Activated CD4-positive, alpha-beta T cell treated with anti-CD3 and anti-CD28 coated beads, Interleukin-2, amount 10 ng/mL, durations not matched to agents 7 days and 5 days (primary cell): ENCODE results near the gene PITPNC1. TPM values are rescaled to one million over a fixed set of nuclear protein-coding genes. Genes with fewer than 3 reads are reported as not detected.

Source experiments
- CTCF ChIA-PET: fragments of 350-600 bp; sonication (Branson Sonifier 250); formaldehyde crosslinking; loops from one replicate; lab custom pipeline; 2021; ENCODE audit warnings: antibody characterized with exemption; lab: Charles Lee
- POLR2A ChIA-PET: fragments of 350-600 bp; sonication (Branson Sonifier 250); formaldehyde crosslinking; loops from one replicate; lab custom pipeline; 2021; ENCODE audit warnings: antibody characterized with exemption; lab: Charles Lee
- DNase-seq: peaks from one replicate; pipeline ENCODE4 v3.0.0-alpha.2; 2020
- H3K27ac Mint-ChIP-seq: one replicate; pipeline ENCODE4 v1.8.0; 2021; ENCODE audit warnings: mild to moderate bottlenecking, moderate library complexity, mixed read lengths
- H3K27me3 Mint-ChIP-seq: one replicate; pipeline ENCODE4 v1.8.0; 2021; ENCODE audit warnings: mixed read lengths
- H3K36me3 Mint-ChIP-seq: one replicate; pipeline ENCODE4 v1.8.0; 2021; ENCODE audit warnings: low read depth, mixed read lengths
- H3K4me1 Mint-ChIP-seq: one replicate; pipeline ENCODE4 v1.8.0; 2021; ENCODE audit warnings: mixed read lengths
- H3K4me3 Mint-ChIP-seq: one replicate; pipeline ENCODE4 v1.8.0; 2021; ENCODE audit warnings: mild to moderate bottlenecking, moderate library complexity, mixed read lengths
- H3K9me3 Mint-ChIP-seq: one replicate; pipeline ENCODE4 v1.8.0; 2021; ENCODE audit warnings: mixed read lengths
- total RNA-seq, 2 experiments: library from RNA; stranded (reverse); gene quantifications; one replicate each; pipeline ENCODE4 v1.2.3, GENCODE V29; 2021

PITPNC1 gene
- total RNA-seq, 2 experiments from 2014 or later: 57.0 to 67.1 TPM

GRCh38 chr17:67658265-67658664, 281.2 kb downstream of the PITPNC1 start:
- Mint-ChIP-seq H3K27ac (no peak overlapping the region), H3K36me3 (peaks cover 41% of the 10 kb centered on the region), H3K4me3 (no peak overlapping the region), H3K9me3 (peaks cover 21% of the 10 kb centered on the region), H3K4me1 (no peaks in the 10 kb centered on the region), H3K27me3 (no peaks in the 10 kb centered on the region)
- ChIA-PET POLR2A (no interaction called here), CTCF (interaction anchor here (1.0 to 1.1 kb wide), 2 partner anchors 9 to 35 kb away, joined by 3 read pairs; no protein-coding TSS in a partner anchor)
- DNase-seq: no peak

- H3K36me3 Mint-ChIP-seq: peaks cover 41% of the 10 kb centered on the region
- H3K27ac Mint-ChIP-seq: no peak overlapping the region
- ChIA-PET POLR2A (no interaction called here), CTCF (interaction anchor here (1.0 to 1.1 kb wide), 2 partner anchors 8 to 35 kb away, joined by 3 read pairs; no protein-coding TSS in a partner anchor)
- peaks cover 21% of the 10 kb centered on the region for H3K9me3 Mint-ChIP-seq
- H3K4me3 Mint-ChIP-seq: no peak overlapping the region
- H3K27me3 Mint-ChIP-seq: no peaks in the 10 kb centered on the region
- no peak for DNase-seq
- no peaks in the 10 kb centered on the region for H3K4me1 Mint-ChIP-seq
Measured at GRCh38 chr17:67659028-67659427, 281.9 kb downstream of the PITPNC1 start.

GRCh38 chr17:67662712-67663111, 285.6 kb downstream of the PITPNC1 start:
- Mint-ChIP-seq H3K36me3 (peaks cover 34% of the 10 kb centered on the region), H3K27ac (no peak overlapping the region), H3K4me1 (no peaks in the 10 kb centered on the region), H3K4me3 (no peak overlapping the region), H3K27me3 (no peaks in the 10 kb centered on the region), H3K9me3 (peaks cover 14% of the 10 kb centered on the region)
- CTCF ChIA-PET: interaction anchor here (0.5 kb wide), 1 partner anchor 162 kb away, joined by 3 read pairs; no protein-coding TSS in a partner anchor
- POLR2A ChIA-PET: no interaction called here
- DNase-seq: no peak

- CTCF ChIA-PET: interaction anchor here (0.6 to 1.0 kb wide), 3 partner anchors 12 to 326 kb away, joined by 3 read pairs; no protein-coding TSS in a partner anchor
- Mint-ChIP-seq H3K4me1 (no peaks in the 10 kb centered on the region), H3K27ac (no peak overlapping the region), H3K9me3 (peaks cover 10% of the 10 kb centered on the region), H3K36me3 (peaks cover 33% of the 10 kb centered on the region), H3K4me3 (no peak overlapping the region), H3K27me3 (no peaks in the 10 kb centered on the region)
- DNase-seq: no peak
- POLR2A ChIA-PET: no interaction called here
Measured at GRCh38 chr17:67663457-67663856, 286.4 kb downstream of the PITPNC1 start.

GRCh38 chr17:67666028-67666427, 288.9 kb downstream of the PITPNC1 start:
- no peak overlapping the region for H3K27ac Mint-ChIP-seq
- POLR2A ChIA-PET: interaction anchor here (0.5 kb wide), 1 partner anchor 52 kb away, joined by 4 read pairs; the partner anchor contains the start of gene NOL11
- no peaks in the 10 kb centered on the region for H3K4me1 Mint-ChIP-seq
- DNase-seq: no peak
- no peaks in the 10 kb centered on the region for H3K27me3 Mint-ChIP-seq
- peaks cover 23% of the 10 kb centered on the region for H3K36me3 Mint-ChIP-seq
- H3K4me3 Mint-ChIP-seq: no peak overlapping the region
- CTCF ChIA-PET: no interaction called here
- H3K9me3 Mint-ChIP-seq: peaks cover 7% of the 10 kb centered on the region

- Mint-ChIP-seq H3K27me3 (no peaks in the 10 kb centered on the region), H3K36me3 (peaks cover 17% of the 10 kb centered on the region), H3K9me3 (peaks cover 3% of the 10 kb centered on the region), H3K4me1 (no peaks in the 10 kb centered on the region), H3K27ac (peak overlapping the region; percentile 43), H3K4me3 (no peak overlapping the region)
- ChIA-PET POLR2A (no interaction called here), CTCF (no interaction called here)
- DNase-seq: no peak
Measured at GRCh38 chr17:67666710-67667109, 289.6 kb downstream of the PITPNC1 start.

GRCh38 chr17:67671493-67671892, 294.4 kb downstream of the PITPNC1 start:
- DNase-seq: no peak
- no peaks in the 10 kb centered on the region for H3K27me3 Mint-ChIP-seq
- no peak overlapping the region for H3K4me3 Mint-ChIP-seq
- H3K36me3 Mint-ChIP-seq: peaks cover 8% of the 10 kb centered on the region
- ChIA-PET POLR2A (no interaction called here), CTCF (interaction anchor here (0.7 kb wide), 1 partner anchor 31 kb away, joined by 3 read pairs; no protein-coding TSS in a partner anchor)
- H3K27ac Mint-ChIP-seq: no peak overlapping the region
- H3K9me3 Mint-ChIP-seq: peaks cover 3% of the 10 kb centered on the region
- no peaks in the 10 kb centered on the region for H3K4me1 Mint-ChIP-seq

GRCh38 chr17:67672592-67673335, 295.7 kb downstream of the PITPNC1 start:
- H3K4me1 Mint-ChIP-seq: no peaks in the 10 kb centered on the region
- no peak overlapping the region for H3K4me3 Mint-ChIP-seq
- ChIA-PET CTCF (no interaction called here), POLR2A (no interaction called here)
- peaks cover 8% of the 10 kb centered on the region for H3K36me3 Mint-ChIP-seq
- peaks cover 3% of the 10 kb centered on the region for H3K9me3 Mint-ChIP-seq
- H3K27me3 Mint-ChIP-seq: no peaks in the 10 kb centered on the region
- H3K27ac Mint-ChIP-seq: no peak overlapping the region
- DNase-seq: no peak

- POLR2A ChIA-PET: no interaction called here
- Mint-ChIP-seq H3K27ac (no peak overlapping the region), H3K27me3 (no peaks in the 10 kb centered on the region), H3K36me3 (peaks cover 1% of the 10 kb centered on the region), H3K4me1 (peaks cover 2% of the 10 kb centered on the region), H3K9me3 (no peaks in the 10 kb centered on the region), H3K4me3 (no peak overlapping the region)
- DNase-seq: no peak
- CTCF ChIA-PET: no interaction called here
Measured at GRCh38 chr17:67675481-67675880, 298.4 kb downstream of the PITPNC1 start.

GRCh38 chr17:67676305-67676704, 299.2 kb downstream of the PITPNC1 start:
- peaks cover 1% of the 10 kb centered on the region for H3K36me3 Mint-ChIP-seq
- no peaks in the 10 kb centered on the region for H3K27me3 Mint-ChIP-seq
- H3K4me3 Mint-ChIP-seq: no peak overlapping the region
- POLR2A ChIA-PET: no interaction called here
- peaks cover 2% of the 10 kb centered on the region for H3K4me1 Mint-ChIP-seq
- no peaks in the 10 kb centered on the region for H3K9me3 Mint-ChIP-seq
- DNase-seq: no peak
- CTCF ChIA-PET: interaction anchor here (1.0 to 1.1 kb wide), 2 partner anchors 14 to 23 kb away, joined by 3 read pairs; no protein-coding TSS in a partner anchor
- H3K27ac Mint-ChIP-seq: no peak overlapping the region

- no peaks in the 10 kb centered on the region for H3K9me3 Mint-ChIP-seq
- H3K36me3 Mint-ChIP-seq: peaks cover 1% of the 10 kb centered on the region
- H3K27me3 Mint-ChIP-seq: no peaks in the 10 kb centered on the region
- H3K27ac Mint-ChIP-seq: no peak overlapping the region
- H3K4me1 Mint-ChIP-seq: peaks cover 2% of the 10 kb centered on the region
- POLR2A ChIA-PET: no interaction called here
- no peak overlapping the region for H3K4me3 Mint-ChIP-seq
- CTCF ChIA-PET: interaction anchor here (0.6 kb wide), 1 partner anchor 839 kb away, joined by 5 read pairs; no protein-coding TSS in a partner anchor
- DNase-seq: no peak
Measured at GRCh38 chr17:67678414-67678813, 301.3 kb downstream of the PITPNC1 start.

GRCh38 chr17:67679225-67679624, 302.1 kb downstream of the PITPNC1 start:
- Mint-ChIP-seq H3K27ac (no peak overlapping the region), H3K4me1 (peaks cover 2% of the 10 kb centered on the region), H3K9me3 (no peaks in the 10 kb centered on the region), H3K27me3 (no peaks in the 10 kb centered on the region), H3K4me3 (no peak overlapping the region), H3K36me3 (peaks cover 1% of the 10 kb centered on the region)
- CTCF ChIA-PET: interaction anchor here (1.0 kb wide), 1 partner anchor 11 kb away, joined by 3 read pairs; no protein-coding TSS in a partner anchor
- DNase-seq: no peak
- POLR2A ChIA-PET: no interaction called here

GRCh38 chr17:67679721-67680120, 302.6 kb downstream of the PITPNC1 start:
- H3K27ac Mint-ChIP-seq: no peak overlapping the region
- DNase-seq: no peak
- no peaks in the 10 kb centered on the region for H3K9me3 Mint-ChIP-seq
- ChIA-PET POLR2A (no interaction called here), CTCF (interaction anchor here (0.7 to 1.0 kb wide), 2 partner anchors 10 to 387 kb away, joined by 3 to 6 read pairs; no protein-coding TSS in a partner anchor)
- no peak overlapping the region for H3K4me3 Mint-ChIP-seq
- H3K36me3 Mint-ChIP-seq: peaks cover 1% of the 10 kb centered on the region
- H3K27me3 Mint-ChIP-seq: no peaks in the 10 kb centered on the region
- H3K4me1 Mint-ChIP-seq: peaks cover 2% of the 10 kb centered on the region
